ENCODE measurements around the gene XRCC1.

- no peak for TF ChIP-seq EP300 (IDR thresholded peaks at IDR 0.05; ENCODE audit: low read depth)
- TF ChIP-seq, protein P1, sequence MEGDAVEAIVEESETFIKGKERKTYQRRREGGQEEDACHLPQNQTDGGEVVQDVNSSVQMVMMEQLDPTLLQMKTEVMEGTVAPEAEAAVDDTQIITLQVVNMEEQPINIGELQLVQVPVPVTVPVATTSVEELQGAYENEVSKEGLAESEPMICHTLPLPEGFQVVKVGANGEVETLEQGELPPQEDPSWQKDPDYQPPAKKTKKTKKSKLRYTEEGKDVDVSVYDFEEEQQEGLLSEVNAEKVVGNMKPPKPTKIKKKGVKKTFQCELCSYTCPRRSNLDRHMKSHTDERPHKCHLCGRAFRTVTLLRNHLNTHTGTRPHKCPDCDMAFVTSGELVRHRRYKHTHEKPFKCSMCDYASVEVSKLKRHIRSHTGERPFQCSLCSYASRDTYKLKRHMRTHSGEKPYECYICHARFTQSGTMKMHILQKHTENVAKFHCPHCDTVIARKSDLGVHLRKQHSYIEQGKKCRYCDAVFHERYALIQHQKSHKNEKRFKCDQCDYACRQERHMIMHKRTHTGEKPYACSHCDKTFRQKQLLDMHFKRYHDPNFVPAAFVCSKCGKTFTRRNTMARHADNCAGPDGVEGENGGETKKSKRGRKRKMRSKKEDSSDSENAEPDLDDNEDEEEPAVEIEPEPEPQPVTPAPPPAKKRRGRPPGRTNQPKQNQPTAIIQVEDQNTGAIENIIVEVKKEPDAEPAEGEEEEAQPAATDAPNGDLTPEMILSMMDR (IDR thresholded peaks at IDR 0.05), result no peak
- TF ChIP-seq POLR2AphosphoS5 (IDR thresholded peaks at IDR 0.05), result no peak
- TF ChIP-seq POLR2A (IDR thresholded peaks at IDR 0.05), result no peak
Measured at GRCh38 chr19:43505186-43505456, 70.2 kb downstream of the XRCC1 start.
